ENCODE results near the gene FAM222A. TPM values are rescaled to one million over a fixed set of nuclear protein-coding genes. Genes with fewer than 3 reads are reported as not detected.

The FAM222A gene
- total and polyA plus RNA-seq, 7 donors: 1.1 to 3.3 (median 2.1) TPM

DNA sequence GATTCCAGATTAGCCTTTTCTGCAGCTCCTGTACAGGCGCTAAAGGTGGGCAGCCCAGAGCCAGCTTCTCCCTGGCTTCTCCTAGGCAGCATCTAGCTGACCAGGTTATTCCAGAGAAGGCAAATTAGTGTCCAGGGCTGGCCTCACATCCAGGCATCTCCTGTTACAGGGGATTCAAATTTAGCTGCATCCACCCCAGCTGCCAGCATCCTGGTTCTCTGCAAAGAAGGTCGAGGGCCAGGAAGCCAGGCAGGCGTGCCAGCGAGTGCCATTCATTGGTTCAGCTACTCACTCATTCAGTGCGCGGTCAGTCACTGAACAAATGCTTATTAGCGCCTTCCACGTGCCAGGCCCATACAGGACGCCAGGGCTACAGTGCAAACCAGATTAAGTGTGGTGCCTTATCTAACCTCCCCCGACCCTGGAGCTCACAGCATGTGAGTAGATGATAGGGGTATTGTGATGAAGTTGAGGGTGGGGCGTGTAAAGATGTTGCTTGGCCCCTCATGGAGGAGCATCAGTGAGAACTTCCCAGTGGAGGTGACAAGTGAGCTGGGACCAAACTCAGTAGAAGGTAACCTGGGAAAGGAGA lies 15.7 kb upstream of the FAM222A start:
- no peak overlapping the region for H3K27ac ChIP-seq
- H3K36me3 ChIP-seq: no peaks in the 10 kb centered on the region
- H3K27me3 ChIP-seq: no peaks in the 10 kb centered on the region
- WGBS, 2 donors: 73 to 79% methylated on average over 11 of the region's 11 CpGs
- no peak for DNase-seq
- TF ChIP-seq, protein P1, sequence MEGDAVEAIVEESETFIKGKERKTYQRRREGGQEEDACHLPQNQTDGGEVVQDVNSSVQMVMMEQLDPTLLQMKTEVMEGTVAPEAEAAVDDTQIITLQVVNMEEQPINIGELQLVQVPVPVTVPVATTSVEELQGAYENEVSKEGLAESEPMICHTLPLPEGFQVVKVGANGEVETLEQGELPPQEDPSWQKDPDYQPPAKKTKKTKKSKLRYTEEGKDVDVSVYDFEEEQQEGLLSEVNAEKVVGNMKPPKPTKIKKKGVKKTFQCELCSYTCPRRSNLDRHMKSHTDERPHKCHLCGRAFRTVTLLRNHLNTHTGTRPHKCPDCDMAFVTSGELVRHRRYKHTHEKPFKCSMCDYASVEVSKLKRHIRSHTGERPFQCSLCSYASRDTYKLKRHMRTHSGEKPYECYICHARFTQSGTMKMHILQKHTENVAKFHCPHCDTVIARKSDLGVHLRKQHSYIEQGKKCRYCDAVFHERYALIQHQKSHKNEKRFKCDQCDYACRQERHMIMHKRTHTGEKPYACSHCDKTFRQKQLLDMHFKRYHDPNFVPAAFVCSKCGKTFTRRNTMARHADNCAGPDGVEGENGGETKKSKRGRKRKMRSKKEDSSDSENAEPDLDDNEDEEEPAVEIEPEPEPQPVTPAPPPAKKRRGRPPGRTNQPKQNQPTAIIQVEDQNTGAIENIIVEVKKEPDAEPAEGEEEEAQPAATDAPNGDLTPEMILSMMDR (IDR thresholded peaks at IDR 0.05): no peak
- intact Hi-C loops (cut with DNase I): no loop called here
- peaks cover 0 to 12% (median 10%) of the 10 kb centered on the region in 4 donors for H3K4me1 ChIP-seq
- no peaks in the 10 kb centered on the region for H3K9me3 ChIP-seq
- no peak overlapping the region for H3K4me3 ChIP-seq

DNA sequence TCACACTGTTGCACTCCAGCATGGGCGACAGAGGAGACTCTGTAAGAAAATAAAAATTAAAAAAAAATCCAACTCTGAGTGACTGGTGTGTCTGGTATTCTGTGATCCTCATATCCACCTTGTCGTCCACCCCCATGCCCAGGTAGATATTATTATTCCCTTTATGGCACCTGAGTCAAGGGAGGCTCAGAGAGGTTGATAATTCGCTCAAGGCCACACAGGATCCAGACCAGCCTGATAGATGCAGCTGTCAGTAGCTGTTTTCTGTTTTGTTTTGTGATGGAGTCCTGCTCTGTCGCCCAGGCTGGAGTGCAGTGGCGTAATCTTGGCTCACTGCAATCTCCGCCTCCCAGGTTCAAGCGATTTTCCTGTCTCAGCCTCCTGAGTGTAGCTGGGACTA lies 14.8 kb upstream of the FAM222A start:
- DNase-seq: no peak
- TF ChIP-seq EP300 (IDR thresholded peaks at IDR 0.05): no peak
- TF ChIP-seq, protein P1 (IDR thresholded peaks at IDR 0.05): no peak
- TF ChIP-seq POLR2A (IDR thresholded peaks at IDR 0.05): no peak
- no peak for TF ChIP-seq POLR2AphosphoS5 (IDR thresholded peaks at IDR 0.05)
- Histone ChIP-seq H3K9me3 (no peaks in the 10 kb centered on the region), H3K27me3 (no peaks in the 10 kb centered on the region), H3K27ac (no peak overlapping the region), H3K4me3 (no peak overlapping the region), H3K36me3 (no peaks in the 10 kb centered on the region), H3K4me1 (peaks cover 0 to 12% (median 10%) of the 10 kb centered on the region in 4 donors)
- intact Hi-C loops (cut with DNase I): no loop called here
- 93 to 94% methylated on average over 7 of the region's 7 CpGs for WGBS, 2 donors

DNA sequence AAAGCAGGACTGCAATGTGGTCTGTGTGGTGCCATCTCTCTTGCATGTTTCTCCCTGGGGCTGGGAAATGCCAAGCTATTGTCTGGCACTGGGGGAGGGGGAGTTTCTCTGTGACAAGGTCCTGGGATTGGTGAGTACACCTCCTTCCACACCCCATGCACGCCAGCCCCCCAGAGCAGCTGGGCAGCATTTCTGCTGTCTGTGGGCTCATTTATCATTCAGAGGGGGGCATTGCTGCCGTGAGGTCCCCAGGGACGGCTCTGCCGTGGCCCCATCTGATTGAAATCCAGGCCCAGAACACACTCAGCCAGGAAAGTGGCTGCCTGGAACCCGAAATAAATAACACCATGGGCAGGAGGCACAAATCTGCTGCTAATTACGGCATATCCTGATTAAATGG lies 12.6 kb upstream of the FAM222A start:
- intact Hi-C loops (cut with DNase I): no loop called here
- H3K36me3 ChIP-seq: no peaks in the 10 kb centered on the region

DNA sequence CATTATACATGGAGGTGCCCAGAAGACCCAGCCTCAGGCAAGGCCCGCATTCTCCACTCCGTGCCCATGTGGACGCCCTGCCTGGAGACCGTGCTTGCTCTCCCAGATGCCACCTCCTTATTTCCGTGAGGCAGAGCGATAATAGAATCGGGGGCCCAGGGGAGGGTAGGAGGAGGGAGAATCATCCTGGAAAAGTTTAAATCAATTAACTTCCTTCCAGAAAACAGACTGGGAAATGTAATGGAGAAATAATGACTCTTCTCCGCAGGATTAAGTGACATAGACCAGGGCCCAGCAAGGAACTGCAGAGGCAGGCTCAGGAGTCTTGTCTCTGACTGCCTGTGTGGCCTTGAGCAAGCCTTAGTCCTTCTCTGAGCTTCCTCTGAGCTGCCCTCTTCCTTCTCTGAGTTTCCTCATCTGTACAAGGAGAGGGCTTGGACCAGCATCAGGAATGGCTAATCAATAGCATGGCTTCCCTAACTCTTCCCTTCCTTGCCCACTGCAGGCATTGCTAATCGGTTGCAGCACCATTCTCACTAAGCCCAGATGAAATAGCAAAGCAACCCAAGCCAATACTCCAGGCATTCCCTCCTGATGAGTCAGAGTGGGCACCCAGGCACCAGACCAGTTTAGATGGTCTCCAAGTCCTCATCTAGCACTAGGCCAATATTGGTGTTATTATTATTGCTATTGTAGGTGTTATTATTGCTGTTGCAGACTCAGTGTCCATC lies 11.3 kb upstream of the FAM222A start:
- 94 to 96% methylated on average over 9 of the region's 9 CpGs for WGBS, 2 donors
- Histone ChIP-seq H3K27ac (no peak overlapping the region), H3K4me3 (no peak overlapping the region), H3K27me3 (peaks cover 0 to 8% (median 6%) of the 10 kb centered on the region in 3 donors), H3K36me3 (no peaks in the 10 kb centered on the region), H3K4me1 (no peaks in the 10 kb centered on the region), H3K9me3 (no peaks in the 10 kb centered on the region)
- no peak for DNase-seq
- intact Hi-C loops (cut with DNase I): no loop called here
- TF ChIP-seq POLR2AphosphoS5 (IDR thresholded peaks at IDR 0.05) (no peak), POLR2A (IDR thresholded peaks at IDR 0.05) (no peak), EP300 (IDR thresholded peaks at IDR 0.05) (no peak)
- TF ChIP-seq, protein P1 (IDR thresholded peaks at IDR 0.05): no peak

More for the DNA sequence above, 12.6 kb upstream of the FAM222A start:
- Histone ChIP-seq H3K4me1 (peaks cover 0 to 5% (median 3%) of the 10 kb centered on the region in 4 donors), H3K4me3 (no peak overlapping the region), H3K9me3 (no peaks in the 10 kb centered on the region), H3K27ac (no peak overlapping the region), H3K27me3 (no peaks in the 10 kb centered on the region)
- DNase-seq: no peak
- WGBS, 2 donors: 57 to 84% methylated on average over 6 of the region's 6 CpGs
- TF ChIP-seq EP300 (IDR thresholded peaks at IDR 0.05) (no peak), POLR2A (IDR thresholded peaks at IDR 0.05) (no peak), POLR2AphosphoS5 (IDR thresholded peaks at IDR 0.05) (no peak)
- TF ChIP-seq, protein P1 (IDR thresholded peaks at IDR 0.05): no peak
